ENCODE results near the gene SESN1. TPM values are rescaled to one million over a fixed set of nuclear protein-coding genes. Genes with fewer than 3 reads are reported as not detected.

Gene SESN1
- total RNA-seq, 1 experiment from 2014 or later = 30.2 TPM

DNA sequence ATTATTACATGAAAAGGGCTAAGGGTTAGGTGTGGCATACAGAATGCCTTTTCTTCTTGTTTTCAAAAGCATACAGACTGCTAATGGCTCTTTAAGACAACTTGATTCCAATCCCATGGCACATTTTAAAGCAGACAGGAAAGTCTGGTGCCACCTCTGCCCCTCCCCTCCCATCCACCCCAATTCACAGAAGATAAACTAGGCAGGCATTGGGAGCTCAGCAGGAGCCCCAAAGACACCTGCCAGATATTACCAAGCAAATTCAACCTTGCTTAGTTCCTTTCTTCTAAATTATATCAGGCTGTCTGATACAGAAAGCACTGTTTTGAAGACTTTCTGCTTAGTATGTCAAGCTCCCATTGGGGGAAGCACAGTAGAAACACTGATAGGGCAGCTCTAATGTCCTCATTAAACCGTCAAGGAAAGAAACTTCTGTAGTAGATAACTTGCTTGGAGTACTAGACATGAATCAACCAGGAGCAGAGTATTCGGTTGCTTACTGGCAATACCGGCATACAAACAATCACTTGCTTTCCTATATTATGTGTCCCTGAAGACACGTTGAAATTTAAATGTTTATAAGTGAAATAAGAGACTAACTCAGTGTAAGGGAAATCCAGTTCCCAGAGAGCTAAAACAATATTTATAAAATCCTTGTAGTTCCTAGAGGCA, 13.0 kb downstream of the SESN1 start:
- peaks cover 9% of the 10 kb centered on the region; the same call in 1 of the 2 replicates for H3K4me1 Mint-ChIP-seq
- ChIA-PET POLR2A (interaction anchor here (0.6 kb wide), 1 partner anchor 13 kb away, joined by 3 read pairs; the partner anchor contains the start of gene SESN1), CTCF (interaction anchor here (0.6 to 1.3 kb wide), 4 partner anchors 9 to 618 kb away, joined by 3 read pairs; partner anchors contain the start of gene SESN1)
- DNase-seq (ENCODE audit: low spot score) (no peak), ATAC-seq (no peak)
- no peak overlapping the region for H3K27ac Mint-ChIP-seq
- H3K36me3 Mint-ChIP-seq = no peaks in the 10 kb centered on the region
- no peaks in the 10 kb centered on the region for H3K9me3 Mint-ChIP-seq
- H3K4me3 Mint-ChIP-seq = no peak overlapping the region
- H3K27me3 Mint-ChIP-seq (ENCODE audit: low read depth) = no peaks in the 10 kb centered on the region
- TF ChIP-seq, protein P1, sequence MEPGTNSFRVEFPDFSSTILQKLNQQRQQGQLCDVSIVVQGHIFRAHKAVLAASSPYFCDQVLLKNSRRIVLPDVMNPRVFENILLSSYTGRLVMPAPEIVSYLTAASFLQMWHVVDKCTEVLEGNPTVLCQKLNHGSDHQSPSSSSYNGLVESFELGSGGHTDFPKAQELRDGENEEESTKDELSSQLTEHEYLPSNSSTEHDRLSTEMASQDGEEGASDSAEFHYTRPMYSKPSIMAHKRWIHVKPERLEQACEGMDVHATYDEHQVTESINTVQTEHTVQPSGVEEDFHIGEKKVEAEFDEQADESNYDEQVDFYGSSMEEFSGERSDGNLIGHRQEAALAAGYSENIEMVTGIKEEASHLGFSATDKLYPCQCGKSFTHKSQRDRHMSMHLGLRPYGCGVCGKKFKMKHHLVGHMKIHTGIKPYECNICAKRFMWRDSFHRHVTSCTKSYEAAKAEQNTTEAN (CRISPR knock-in tag; IDR thresholded peaks at IDR 0.05) = no peak
- TF ChIP-seq, protein P2, sequence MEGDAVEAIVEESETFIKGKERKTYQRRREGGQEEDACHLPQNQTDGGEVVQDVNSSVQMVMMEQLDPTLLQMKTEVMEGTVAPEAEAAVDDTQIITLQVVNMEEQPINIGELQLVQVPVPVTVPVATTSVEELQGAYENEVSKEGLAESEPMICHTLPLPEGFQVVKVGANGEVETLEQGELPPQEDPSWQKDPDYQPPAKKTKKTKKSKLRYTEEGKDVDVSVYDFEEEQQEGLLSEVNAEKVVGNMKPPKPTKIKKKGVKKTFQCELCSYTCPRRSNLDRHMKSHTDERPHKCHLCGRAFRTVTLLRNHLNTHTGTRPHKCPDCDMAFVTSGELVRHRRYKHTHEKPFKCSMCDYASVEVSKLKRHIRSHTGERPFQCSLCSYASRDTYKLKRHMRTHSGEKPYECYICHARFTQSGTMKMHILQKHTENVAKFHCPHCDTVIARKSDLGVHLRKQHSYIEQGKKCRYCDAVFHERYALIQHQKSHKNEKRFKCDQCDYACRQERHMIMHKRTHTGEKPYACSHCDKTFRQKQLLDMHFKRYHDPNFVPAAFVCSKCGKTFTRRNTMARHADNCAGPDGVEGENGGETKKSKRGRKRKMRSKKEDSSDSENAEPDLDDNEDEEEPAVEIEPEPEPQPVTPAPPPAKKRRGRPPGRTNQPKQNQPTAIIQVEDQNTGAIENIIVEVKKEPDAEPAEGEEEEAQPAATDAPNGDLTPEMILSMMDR (IDR thresholded peaks at IDR 0.05) = no peak
- TF ChIP-seq NR2C2 (CRISPR knock-in tag; IDR thresholded peaks at IDR 0.05) = no peak
- TF ChIP-seq GTF2I (CRISPR knock-in tag; conservative IDR thresholded peaks at IDR 0.05) = no peak
- TF ChIP-seq, protein P3, sequence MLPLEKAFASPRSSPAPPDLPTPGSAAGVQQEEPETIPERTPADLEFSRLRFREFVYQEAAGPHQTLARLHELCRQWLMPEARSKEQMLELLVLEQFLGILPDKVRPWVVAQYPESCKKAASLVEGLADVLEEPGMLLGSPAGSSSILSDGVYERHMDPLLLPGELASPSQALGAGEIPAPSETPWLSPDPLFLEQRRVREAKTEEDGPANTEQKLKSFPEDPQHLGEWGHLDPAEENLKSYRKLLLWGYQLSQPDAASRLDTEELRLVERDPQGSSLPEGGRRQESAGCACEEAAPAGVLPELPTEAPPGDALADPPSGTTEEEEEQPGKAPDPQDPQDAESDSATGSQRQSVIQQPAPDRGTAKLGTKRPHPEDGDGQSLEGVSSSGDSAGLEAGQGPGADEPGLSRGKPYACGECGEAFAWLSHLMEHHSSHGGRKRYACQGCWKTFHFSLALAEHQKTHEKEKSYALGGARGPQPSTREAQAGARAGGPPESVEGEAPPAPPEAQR (CRISPR knock-in tag; IDR thresholded peaks at IDR 0.05) = no peak
- TF ChIP-seq KAT7 (CRISPR knock-in tag; IDR thresholded peaks at IDR 0.05; ENCODE audit: borderline replicate concordance) = no peak
- TF ChIP-seq, protein P4, sequence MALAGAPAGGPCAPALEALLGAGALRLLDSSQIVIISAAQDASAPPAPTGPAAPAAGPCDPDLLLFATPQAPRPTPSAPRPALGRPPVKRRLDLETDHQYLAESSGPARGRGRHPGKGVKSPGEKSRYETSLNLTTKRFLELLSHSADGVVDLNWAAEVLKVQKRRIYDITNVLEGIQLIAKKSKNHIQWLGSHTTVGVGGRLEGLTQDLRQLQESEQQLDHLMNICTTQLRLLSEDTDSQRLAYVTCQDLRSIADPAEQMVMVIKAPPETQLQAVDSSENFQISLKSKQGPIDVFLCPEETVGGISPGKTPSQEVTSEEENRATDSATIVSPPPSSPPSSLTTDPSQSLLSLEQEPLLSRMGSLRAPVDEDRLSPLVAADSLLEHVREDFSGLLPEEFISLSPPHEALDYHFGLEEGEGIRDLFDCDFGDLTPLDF (CRISPR knock-in tag; IDR thresholded peaks at IDR 0.05) = no peak
- TF ChIP-seq, protein P5, sequence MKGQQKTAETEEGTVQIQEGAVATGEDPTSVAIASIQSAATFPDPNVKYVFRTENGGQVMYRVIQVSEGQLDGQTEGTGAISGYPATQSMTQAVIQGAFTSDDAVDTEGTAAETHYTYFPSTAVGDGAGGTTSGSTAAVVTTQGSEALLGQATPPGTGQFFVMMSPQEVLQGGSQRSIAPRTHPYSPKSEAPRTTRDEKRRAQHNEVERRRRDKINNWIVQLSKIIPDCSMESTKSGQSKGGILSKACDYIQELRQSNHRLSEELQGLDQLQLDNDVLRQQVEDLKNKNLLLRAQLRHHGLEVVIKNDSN (CRISPR knock-in tag; IDR thresholded peaks at IDR 0.05) = no peak
- TF ChIP-seq RELA (CRISPR knock-in tag; IDR thresholded peaks at IDR 0.05; ENCODE audit: borderline replicate concordance) = no peak
- TF ChIP-seq EMX1 (CRISPR knock-in tag; IDR thresholded peaks at IDR 0.05) = no peak
- TF ChIP-seq, protein P6, sequence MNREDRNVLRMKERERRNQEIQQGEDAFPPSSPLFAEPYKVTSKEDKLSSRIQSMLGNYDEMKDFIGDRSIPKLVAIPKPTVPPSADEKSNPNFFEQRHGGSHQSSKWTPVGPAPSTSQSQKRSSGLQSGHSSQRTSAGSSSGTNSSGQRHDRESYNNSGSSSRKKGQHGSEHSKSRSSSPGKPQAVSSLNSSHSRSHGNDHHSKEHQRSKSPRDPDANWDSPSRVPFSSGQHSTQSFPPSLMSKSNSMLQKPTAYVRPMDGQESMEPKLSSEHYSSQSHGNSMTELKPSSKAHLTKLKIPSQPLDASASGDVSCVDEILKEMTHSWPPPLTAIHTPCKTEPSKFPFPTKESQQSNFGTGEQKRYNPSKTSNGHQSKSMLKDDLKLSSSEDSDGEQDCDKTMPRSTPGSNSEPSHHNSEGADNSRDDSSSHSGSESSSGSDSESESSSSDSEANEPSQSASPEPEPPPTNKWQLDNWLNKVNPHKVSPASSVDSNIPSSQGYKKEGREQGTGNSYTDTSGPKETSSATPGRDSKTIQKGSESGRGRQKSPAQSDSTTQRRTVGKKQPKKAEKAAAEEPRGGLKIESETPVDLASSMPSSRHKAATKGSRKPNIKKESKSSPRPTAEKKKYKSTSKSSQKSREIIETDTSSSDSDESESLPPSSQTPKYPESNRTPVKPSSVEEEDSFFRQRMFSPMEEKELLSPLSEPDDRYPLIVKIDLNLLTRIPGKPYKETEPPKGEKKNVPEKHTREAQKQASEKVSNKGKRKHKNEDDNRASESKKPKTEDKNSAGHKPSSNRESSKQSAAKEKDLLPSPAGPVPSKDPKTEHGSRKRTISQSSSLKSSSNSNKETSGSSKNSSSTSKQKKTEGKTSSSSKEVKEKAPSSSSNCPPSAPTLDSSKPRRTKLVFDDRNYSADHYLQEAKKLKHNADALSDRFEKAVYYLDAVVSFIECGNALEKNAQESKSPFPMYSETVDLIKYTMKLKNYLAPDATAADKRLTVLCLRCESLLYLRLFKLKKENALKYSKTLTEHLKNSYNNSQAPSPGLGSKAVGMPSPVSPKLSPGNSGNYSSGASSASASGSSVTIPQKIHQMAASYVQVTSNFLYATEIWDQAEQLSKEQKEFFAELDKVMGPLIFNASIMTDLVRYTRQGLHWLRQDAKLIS (CRISPR knock-in tag; IDR thresholded peaks at IDR 0.05; ENCODE audit: borderline replicate concordance) = no peak
- TF ChIP-seq, protein P7, sequence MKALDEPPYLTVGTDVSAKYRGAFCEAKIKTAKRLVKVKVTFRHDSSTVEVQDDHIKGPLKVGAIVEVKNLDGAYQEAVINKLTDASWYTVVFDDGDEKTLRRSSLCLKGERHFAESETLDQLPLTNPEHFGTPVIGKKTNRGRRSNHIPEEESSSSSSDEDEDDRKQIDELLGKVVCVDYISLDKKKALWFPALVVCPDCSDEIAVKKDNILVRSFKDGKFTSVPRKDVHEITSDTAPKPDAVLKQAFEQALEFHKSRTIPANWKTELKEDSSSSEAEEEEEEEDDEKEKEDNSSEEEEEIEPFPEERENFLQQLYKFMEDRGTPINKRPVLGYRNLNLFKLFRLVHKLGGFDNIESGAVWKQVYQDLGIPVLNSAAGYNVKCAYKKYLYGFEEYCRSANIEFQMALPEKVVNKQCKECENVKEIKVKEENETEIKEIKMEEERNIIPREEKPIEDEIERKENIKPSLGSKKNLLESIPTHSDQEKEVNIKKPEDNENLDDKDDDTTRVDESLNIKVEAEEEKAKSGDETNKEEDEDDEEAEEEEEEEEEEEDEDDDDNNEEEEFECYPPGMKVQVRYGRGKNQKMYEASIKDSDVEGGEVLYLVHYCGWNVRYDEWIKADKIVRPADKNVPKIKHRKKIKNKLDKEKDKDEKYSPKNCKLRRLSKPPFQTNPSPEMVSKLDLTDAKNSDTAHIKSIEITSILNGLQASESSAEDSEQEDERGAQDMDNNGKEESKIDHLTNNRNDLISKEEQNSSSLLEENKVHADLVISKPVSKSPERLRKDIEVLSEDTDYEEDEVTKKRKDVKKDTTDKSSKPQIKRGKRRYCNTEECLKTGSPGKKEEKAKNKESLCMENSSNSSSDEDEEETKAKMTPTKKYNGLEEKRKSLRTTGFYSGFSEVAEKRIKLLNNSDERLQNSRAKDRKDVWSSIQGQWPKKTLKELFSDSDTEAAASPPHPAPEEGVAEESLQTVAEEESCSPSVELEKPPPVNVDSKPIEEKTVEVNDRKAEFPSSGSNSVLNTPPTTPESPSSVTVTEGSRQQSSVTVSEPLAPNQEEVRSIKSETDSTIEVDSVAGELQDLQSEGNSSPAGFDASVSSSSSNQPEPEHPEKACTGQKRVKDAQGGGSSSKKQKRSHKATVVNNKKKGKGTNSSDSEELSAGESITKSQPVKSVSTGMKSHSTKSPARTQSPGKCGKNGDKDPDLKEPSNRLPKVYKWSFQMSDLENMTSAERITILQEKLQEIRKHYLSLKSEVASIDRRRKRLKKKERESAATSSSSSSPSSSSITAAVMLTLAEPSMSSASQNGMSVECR (CRISPR knock-in tag; IDR thresholded peaks at IDR 0.05; ENCODE audit: borderline replicate concordance) = no peak
- no peak for TF ChIP-seq TEAD4 (CRISPR knock-in tag; IDR thresholded peaks at IDR 0.05)
- no peak for TF ChIP-seq ZNF138 (CRISPR knock-in tag; conservative IDR thresholded peaks at IDR 0.05)
- TF ChIP-seq ATF1 (CRISPR knock-in tag; IDR thresholded peaks at IDR 0.05) = no peak
- TF ChIP-seq, protein P8, sequence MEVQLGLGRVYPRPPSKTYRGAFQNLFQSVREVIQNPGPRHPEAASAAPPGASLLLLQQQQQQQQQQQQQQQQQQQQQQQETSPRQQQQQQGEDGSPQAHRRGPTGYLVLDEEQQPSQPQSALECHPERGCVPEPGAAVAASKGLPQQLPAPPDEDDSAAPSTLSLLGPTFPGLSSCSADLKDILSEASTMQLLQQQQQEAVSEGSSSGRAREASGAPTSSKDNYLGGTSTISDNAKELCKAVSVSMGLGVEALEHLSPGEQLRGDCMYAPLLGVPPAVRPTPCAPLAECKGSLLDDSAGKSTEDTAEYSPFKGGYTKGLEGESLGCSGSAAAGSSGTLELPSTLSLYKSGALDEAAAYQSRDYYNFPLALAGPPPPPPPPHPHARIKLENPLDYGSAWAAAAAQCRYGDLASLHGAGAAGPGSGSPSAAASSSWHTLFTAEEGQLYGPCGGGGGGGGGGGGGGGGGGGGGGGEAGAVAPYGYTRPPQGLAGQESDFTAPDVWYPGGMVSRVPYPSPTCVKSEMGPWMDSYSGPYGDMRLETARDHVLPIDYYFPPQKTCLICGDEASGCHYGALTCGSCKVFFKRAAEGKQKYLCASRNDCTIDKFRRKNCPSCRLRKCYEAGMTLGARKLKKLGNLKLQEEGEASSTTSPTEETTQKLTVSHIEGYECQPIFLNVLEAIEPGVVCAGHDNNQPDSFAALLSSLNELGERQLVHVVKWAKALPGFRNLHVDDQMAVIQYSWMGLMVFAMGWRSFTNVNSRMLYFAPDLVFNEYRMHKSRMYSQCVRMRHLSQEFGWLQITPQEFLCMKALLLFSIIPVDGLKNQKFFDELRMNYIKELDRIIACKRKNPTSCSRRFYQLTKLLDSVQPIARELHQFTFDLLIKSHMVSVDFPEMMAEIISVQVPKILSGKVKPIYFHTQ (CRISPR knock-in tag; IDR thresholded peaks at IDR 0.05) = no peak
- no peak for TF ChIP-seq ZNF416 (CRISPR knock-in tag; IDR thresholded peaks at IDR 0.05)
